Endothelial cell of umbilical vein (primary cell): ENCODE results near the gene OLFML2B. TPM values are rescaled to one million over a fixed set of nuclear protein-coding genes. Genes with fewer than 3 reads are reported as not detected.

ENCODE experiments used
- BruUV-seq: library from RNA; stranded (reverse); fragments of 400-500 nt; replicated peaks from 2 replicates; lab custom pipeline; 2021; lab: Mats Ljungman, UMichigan
- CTCF ChIA-PET: fragments of 300-600, 350-600 bp; sonication (Branson Sonifier 250); formaldehyde crosslinking; loops from one replicate; lab custom pipeline; 2021; ENCODE audit warnings: antibody characterized with exemption, inconsistent platforms; lab: Charles Lee
- POLR2A ChIA-PET: fragments of 300-600, 350-600 bp; sonication (Branson Sonifier 250); formaldehyde crosslinking; loops from one replicate; lab custom pipeline; 2021; ENCODE audit warnings: antibody characterized with exemption, inconsistent platforms; lab: Charles Lee
- DNase-seq: peaks from one replicate; pipeline ENCODE4 v3.0.0-alpha.2; 2011; ENCODE audit warnings: low read depth, low spot score
- FAIRE-seq: peaks from 2 replicates; lab custom pipeline; 2011; peaks lifted over from hg19 to GRCh38; lab: Jason Lieb, UNC
- H2AFZ ChIP-seq: 2 replicates; pipeline ENCODE4 v1.6.0; 2012; ENCODE audit warnings: low read depth, low read length, control low read depth, inconsistent platforms
- H3K27ac ChIP-seq: 2 replicates; pipeline ENCODE4 v1.5.1; 2011; ENCODE audit warnings: low read depth, mild to moderate bottlenecking, control low read depth, low read length, moderate library complexity; ENCODE audit not compliant: insufficient read depth
- H3K27me3 ChIP-seq, 2 experiments: 2 replicates each; pipeline versions ENCODE4 v1.6.0 to v1.6.1; 2011; ENCODE audit warnings: low read length in 2 of 2, mixed read lengths in 1 of 2; ENCODE audit not compliant: control insufficient read depth in 2 of 2, insufficient read depth in 2 of 2
- H3K36me3 ChIP-seq, 2 experiments: 2 replicates in 1 of 2; 3 replicates in 1 of 2; pipeline ENCODE4 v1.5.1; 2011; ENCODE audit warnings: low read length in 2 of 2, mild to moderate bottlenecking in 1 of 2, moderate library complexity in 1 of 2; ENCODE audit not compliant: control insufficient read depth in 2 of 2, insufficient read depth in 2 of 2; ENCODE audit errors: extremely low read depth in 1 of 2
- H3K4me1 ChIP-seq: 3 replicates; pipeline ENCODE4 v1.5.1; 2011; ENCODE audit warnings: mild to moderate bottlenecking, low read length; ENCODE audit not compliant: control insufficient read depth, insufficient read depth; ENCODE audit errors: extremely low read depth
- H3K4me2 ChIP-seq: 2 replicates; pipeline ENCODE4 v1.6.1; 2011; ENCODE audit warnings: low read length, control low read depth, mixed read lengths; ENCODE audit not compliant: insufficient read depth
- H3K4me3 ChIP-seq, 3 experiments: fragments of 200-600 bp in 1 of 3; sonication (generic), shearing (Covaris generic) in 1 of 3; replicated peaks in 1 of 3; 2 replicates each; pipeline ENCODE4 v1.5.1; 2011 to 2016; ENCODE audit warnings: control low read depth in 3 of 3, low read length in 3 of 3, mild to moderate bottlenecking in 2 of 3, inconsistent platforms in 1 of 3, low read depth in 1 of 3, moderate library complexity in 1 of 3; ENCODE audit not compliant: insufficient read depth in 1 of 3
- H3K79me2 ChIP-seq: 2 replicates; pipeline ENCODE4 v1.6.0; 2012; ENCODE audit warnings: low read length, inconsistent platforms; ENCODE audit not compliant: control insufficient read depth, insufficient read depth
- H3K9ac ChIP-seq: replicated peaks from 2 replicates; pipeline ENCODE3; 2011; ENCODE audit warnings: low read length, control low read depth; ENCODE audit not compliant: insufficient read depth; ENCODE audit errors: extremely low read depth
- H3K9me1 ChIP-seq: replicated peaks from 3 replicates; pipeline ENCODE4 v1.6.0; 2011; ENCODE audit warnings: mild to moderate bottlenecking, low read length; ENCODE audit not compliant: control insufficient read depth, insufficient read depth; ENCODE audit errors: extremely low read depth
- H3K9me3 ChIP-seq: replicated peaks from 2 replicates; pipeline ENCODE4 v1.5.1; 2012; ENCODE audit warnings: low read length, inconsistent platforms; ENCODE audit not compliant: control insufficient read depth, insufficient read depth
- H4K20me1 ChIP-seq: replicated peaks from 2 replicates; pipeline ENCODE3; 2011; ENCODE audit warnings: mild to moderate bottlenecking, low read length; ENCODE audit not compliant: control insufficient read depth, insufficient read depth; ENCODE audit errors: extremely low read depth
- CTCF ChIP-seq, 2 donors: IDR thresholded peaks; 1 replicate in 1 of 2; 2 replicates in 1 of 2; pipeline ENCODE4 v1.5.1; 2011; ENCODE audit warnings: low read length in 2 of 2, mild to moderate bottlenecking in 2 of 2, moderate library complexity in 2 of 2, control low read depth in 1 of 2, inconsistent platforms in 1 of 2, low read depth in 1 of 2; ENCODE audit not compliant: insufficient read depth in 1 of 2; ENCODE audit errors: extremely low read depth in 1 of 2
- EZH2 ChIP-seq: IDR thresholded peaks from 2 replicates; pipeline ENCODE4 v1.6.1; 2012; ENCODE audit warnings: borderline replicate concordance, low read depth, mild to moderate bottlenecking, moderate library complexity, low read length, inconsistent platforms; ENCODE audit not compliant: severe bottlenecking
- FOS ChIP-seq: IDR thresholded peaks from 2 replicates; pipeline ENCODE4 v1.6.1; 2011; ENCODE audit warnings: mild to moderate bottlenecking, low read length, moderate library complexity, borderline replicate concordance; ENCODE audit not compliant: insufficient read depth
- GATA2 ChIP-seq: IDR thresholded peaks from 2 replicates; pipeline ENCODE4 v1.7.0; 2011; ENCODE audit warnings: low read depth, mild to moderate bottlenecking, moderate library complexity, mixed read lengths, low read length; ENCODE audit not compliant: insufficient read length, insufficient read depth
- JUN ChIP-seq: IDR thresholded peaks from 2 replicates; pipeline ENCODE4 v1.6.1; 2011; ENCODE audit warnings: borderline replicate concordance, low read depth; ENCODE audit not compliant: insufficient read length, insufficient read depth
- MAX ChIP-seq: IDR thresholded peaks from 2 replicates; pipeline ENCODE4 v1.6.1; 2011; ENCODE audit not compliant: insufficient read depth, insufficient read length
- MYC ChIP-seq: IDR thresholded peaks from one replicate; pipeline ENCODE4 v1.6.1; 2011; ENCODE audit warnings: mild to moderate bottlenecking, low read depth, low read length
- POLR2A ChIP-seq: IDR thresholded peaks from 2 replicates; pipeline ENCODE4 v1.6.1; 2012; ENCODE audit warnings: low read depth, mild to moderate bottlenecking, control low read depth, low read length
- POLR2AphosphoS5 ChIP-seq: IDR thresholded peaks from 2 replicates; pipeline ENCODE4 v1.6.1; 2012; ENCODE audit warnings: low read depth, mild to moderate bottlenecking, control low read depth, low read length, moderate library complexity; ENCODE audit not compliant: insufficient read depth
- dilution Hi-C: fragments of 300-500 bp; cut with MboI; formaldehyde crosslinking; loops from one replicate; pipeline ENCODE4 v1.15.0; 2019; ENCODE audit warnings: low sequenced_read_pairs; ENCODE audit not compliant: extremely low pct_ligation_motif_present
- intact Hi-C: fragments of 100-400 bp; cut with micrococcal nuclease; formaldehyde crosslinking; loops from one replicate; pipeline ENCODE4 v1.10.0; 2022
- polyA plus RNA-seq, 4 experiments: library from polyadenylated mRNA; depleted of rRNA in 3 of 4; stranded (reverse) in 3 of 4; unstranded in 1 of 4; fragments of >200 nt; gene quantifications; 2 replicates each; pipeline versions ENCODE4 v1.2.1 to v1.2.3, GENCODE V29; 2011 to 2012; ENCODE audit warnings: missing spikeins in 1 of 4
- total RNA-seq: library from RNA; stranded (reverse); gene quantifications from 2 replicates; pipeline ENCODE4 v1.2.3, GENCODE V29; 2021

The OLFML2B gene
- total and polyA plus RNA-seq, 2 donors (not counting 3 experiments of a cell fraction or from before 2014, with no cell fraction given), result 0.58 to 0.62 TPM

DNA sequence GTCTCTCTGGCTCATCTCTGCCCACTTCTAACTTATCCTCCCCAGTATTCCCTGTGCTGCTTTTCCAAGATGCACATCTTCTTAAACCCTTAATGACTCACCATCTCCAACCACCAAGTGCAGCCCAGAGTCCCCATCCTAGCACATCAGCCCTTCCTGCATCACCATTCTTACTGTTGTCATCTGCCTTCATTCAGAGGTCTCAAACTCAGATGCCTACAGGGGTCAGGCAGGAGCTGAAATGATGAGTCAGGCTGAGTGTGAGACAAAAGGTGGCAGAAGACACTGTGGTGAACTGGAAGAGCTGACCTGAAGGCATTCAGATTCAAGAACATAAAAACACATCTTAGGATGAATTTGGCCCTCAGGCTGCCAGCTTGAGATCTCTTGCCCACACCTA lies 34.6 kb downstream of the OLFML2B start:
- no TSS peak for BruUV-seq
- Histone ChIP-seq H3K27me3 (peaks cover 15 to 17% of the 10 kb centered on the region in 2 experiments), H4K20me1 (no peaks in the 10 kb centered on the region), H3K4me3 (no peak overlapping the region), H3K9ac (no peak overlapping the region), H3K4me1 (no peaks in the 10 kb centered on the region), H3K9me3 (no peaks in the 10 kb centered on the region), H3K4me2 (no peak overlapping the region), H3K79me2 (no peaks in the 10 kb centered on the region), H3K36me3 (no peaks in the 10 kb centered on the region), H2AFZ (no peak overlapping the region), H3K27ac (no peak overlapping the region), H3K9me1 (no peaks in the 10 kb centered on the region)
- FAIRE-seq, result no peak
- CTCF ChIA-PET, result interaction anchor here (0.6 kb wide), 1 partner anchor 9 kb away, joined by 3 read pairs; no protein-coding TSS in a partner anchor
- DNase-seq, result no peak
- intact Hi-C loops, result no loop called here
- dilution Hi-C loops, result no loop called here
- TF ChIP-seq JUN (no peak), MAX (no peak), EZH2 (no peak), FOS (no peak), MYC (no peak), POLR2A (no peak), POLR2AphosphoS5 (no peak)
- POLR2A ChIA-PET, result no interaction called here

- no TSS peak for BruUV-seq
- Histone ChIP-seq H3K79me2 (no peaks in the 10 kb centered on the region), H2AFZ (no peak overlapping the region), H3K27ac (no peak overlapping the region), H3K4me2 (no peak overlapping the region), H3K36me3 (no peaks in the 10 kb centered on the region), H3K4me1 (no peaks in the 10 kb centered on the region), H4K20me1 (no peaks in the 10 kb centered on the region), H3K4me3 (no peak overlapping the region), H3K9me3 (no peaks in the 10 kb centered on the region), H3K9ac (no peak overlapping the region), H3K27me3 (peaks cover 15 to 17% of the 10 kb centered on the region in 2 experiments), H3K9me1 (no peaks in the 10 kb centered on the region)
- intact Hi-C loops (no loop called here), dilution Hi-C loops (no loop called here)
- no peak for DNase-seq
- ChIA-PET CTCF (interaction anchor here (0.7 kb wide), 1 partner anchor 12 kb away, joined by 3 read pairs; no protein-coding TSS in a partner anchor), POLR2A (no interaction called here)
- TF ChIP-seq MYC (no peak), POLR2A (no peak), EZH2 (no peak), CTCF (IDR thresholded peaks at IDR 0.05; ENCODE audit: extremely low read depth in 1 of 2, insufficient read depth in 1 of 2, low read depth in 1 of 2, low read length in 2 of 2) (no peak), POLR2AphosphoS5 (no peak), MAX (no peak), GATA2 (no peak), JUN (no peak), FOS (no peak)
- no peak for FAIRE-seq
Measured at GRCh38 chr1:161988413-161988812, 35.3 kb downstream of the OLFML2B start.
